K562 (cell line): Measurements from ENCODE around the gene IKZF4. TPM values are rescaled to one million over a fixed set of nuclear protein-coding genes. Genes with fewer than 3 reads are reported as not detected.
"Not testable (repeated sequence)": the region's sequence is repeated elsewhere in the genome, so short reads cannot be mapped to it uniquely, and the experiment has no call there.

Experiments
- ATAC-seq: fragments of 200-7000 bp; cut with Tn5 transposase; 3 replicates; pipeline ENCODE4 v1.9.1; 2020; ENCODE audit warnings: moderate library complexity
- BruUV-seq: library from RNA; stranded (reverse); fragments of 400-500 nt; replicated peaks from 2 replicates; lab custom pipeline; 2021; lab: Mats Ljungman, UMichigan
- CTCF ChIA-PET: fragments of 300-600 bp; formaldehyde crosslinking; extraction: SDS; loops from one replicate; lab custom pipeline; 2021; ENCODE audit warnings: low intra/inter-chr PET ratio; lab: Yijun Ruan, JAX
- POLR2A ChIA-PET: fragments of 300-600, 350-650 bp; sonication (Branson Sonifier 250); formaldehyde crosslinking; extraction: SDS; loops from one replicate; lab custom pipeline; 2021; ENCODE audit warnings: antibody characterized with exemption, inconsistent platforms; lab: Yijun Ruan, JAX
- DNase-seq, 4 experiments: peaks; one replicate each; pipeline versions ENCODE4 v3.0.0 to v3.0.0-alpha.2; 2011 to 2018; ENCODE audit warnings: low spot score in 3 of 4, mixed read lengths in 3 of 4; ENCODE audit errors: extremely low read depth in 1 of 4
- FAIRE-seq: peaks from 2 replicates; lab custom pipeline; 2011; peaks lifted over from hg19 to GRCh38; lab: Jason Lieb, UNC
- H2AFZ ChIP-seq: 2 replicates; pipeline ENCODE4 v1.6.0; 2011; ENCODE audit warnings: low read depth, low read length, control low read depth, inconsistent platforms
- H3K27ac ChIP-seq: fragments of 200-600 bp; 3 replicates; pipeline ENCODE4 v1.8.0; 2011; ENCODE audit warnings: low read depth, mild to moderate bottlenecking, control low read depth, inconsistent platforms, low read length, moderate library complexity, mixed read lengths; ENCODE audit errors: extremely low read depth
- H3K27me3 ChIP-seq, 2 experiments: fragments of 300-600 bp in 1 of 2; 2 replicates in 1 of 2; 3 replicates in 1 of 2; pipeline versions ENCODE4 v1.6.0 to v1.8.0; 2011; ENCODE audit warnings: inconsistent platforms in 2 of 2, low read length in 2 of 2, mild to moderate bottlenecking in 1 of 2, mixed read lengths in 1 of 2, moderate library complexity in 1 of 2; ENCODE audit not compliant: control insufficient read depth in 2 of 2, insufficient read depth in 2 of 2
- H3K36me3 ChIP-seq: fragments of 300-600 bp; 3 replicates; pipeline ENCODE4 v1.8.0; 2011; ENCODE audit warnings: mild to moderate bottlenecking, low read length, inconsistent platforms; ENCODE audit not compliant: control insufficient read depth, insufficient read depth
- H3K4me1 ChIP-seq, 2 experiments: fragments of 200-600 bp in 1 of 2; replicated peaks in 1 of 2; 2 replicates in 1 of 2; 3 replicates in 1 of 2; pipeline versions ENCODE4 v1.5.1 to v1.8.0; 2011; ENCODE audit warnings: inconsistent platforms in 2 of 2, low read length in 2 of 2, mild to moderate bottlenecking in 1 of 2, mixed read lengths in 1 of 2, moderate library complexity in 1 of 2; ENCODE audit not compliant: control insufficient read depth in 2 of 2, insufficient read depth in 2 of 2
- H3K4me2 ChIP-seq: 2 replicates; pipeline ENCODE4 v1.6.1; 2011; ENCODE audit warnings: low read length, control low read depth, inconsistent platforms, mixed read lengths; ENCODE audit not compliant: insufficient read depth
- H3K4me3 ChIP-seq: fragments of 200-600 bp; sonication (generic), shearing (Covaris generic); 2 replicates; pipeline ENCODE4 v1.5.1; 2016; ENCODE audit warnings: control low read depth, inconsistent platforms
- H3K79me2 ChIP-seq: fragments of 200-600 bp; 3 replicates; pipeline ENCODE4 v1.8.0; 2011; ENCODE audit warnings: low read length, inconsistent platforms; ENCODE audit not compliant: control insufficient read depth, insufficient read depth
- H3K9ac ChIP-seq, 2 experiments: 2 replicates each; pipeline versions ENCODE4 v1.6.0 to v1.6.1; 2011; ENCODE audit warnings: low read depth in 2 of 2, low read length in 2 of 2, control low read depth in 1 of 2, inconsistent platforms in 1 of 2, mild to moderate bottlenecking in 1 of 2, mixed read lengths in 1 of 2; ENCODE audit not compliant: insufficient read depth in 1 of 2
- H3K9me1 ChIP-seq: one replicate; pipeline ENCODE4 v1.6.0; 2011; ENCODE audit warnings: inconsistent platforms, mild to moderate bottlenecking, low read length, moderate library complexity; ENCODE audit not compliant: control insufficient read depth, insufficient read depth
- H3K9me3 ChIP-seq: replicated peaks from 2 replicates; pipeline ENCODE4 v1.5.1; 2011; ENCODE audit warnings: low read depth, low read length, inconsistent platforms; ENCODE audit not compliant: control insufficient read depth, insufficient read depth
- H4K20me1 ChIP-seq: replicated peaks from 2 replicates; pipeline ENCODE4 v1.6.1; 2011; ENCODE audit warnings: low read length, inconsistent platforms, mixed read lengths; ENCODE audit not compliant: control insufficient read depth, insufficient read depth
- NFYB ChIP-seq: IDR thresholded peaks from 2 replicates; pipeline ENCODE4 v1.6.1; 2011; ENCODE audit warnings: mild to moderate bottlenecking, moderate library complexity; ENCODE audit not compliant: insufficient read length; ENCODE audit errors: extremely low read depth
- RBFOX2 ChIP-seq: fragments of 200-400 bp; formaldehyde crosslinking; IDR thresholded peaks from 2 replicates; pipeline ENCODE4 v1.6.1; 2017; ENCODE audit warnings: low read depth, mild to moderate bottlenecking, low read length, moderate library complexity
- WGBS: fragments of 100-300 bp; shearing (Covaris generic); methylation state at CpG from one replicate; pipeline ENCODE4 v1.1.6; 2016; ENCODE audit warnings: low coverage, mixed read lengths; ENCODE audit not compliant: insufficient coverage; ENCODE audit errors: missing lambda C conversion rate; 5-methylcytosine and 5-hydroxymethylcytosine counted together
- in situ Hi-C: fragments of 300-500 bp; cut with MboI; formaldehyde crosslinking; loops from 4 replicates; pipeline ENCODE4 v1.15.0; 2018; ENCODE audit warnings: inconsistent platforms, mixed read lengths
- intact Hi-C: fragments of 100-400 bp; cut with micrococcal nuclease; formaldehyde crosslinking; loops from 2 replicates; pipeline ENCODE4 v1.14.2; 2022
- polyA plus RNA-seq, 8 experiments: library from polyadenylated mRNA; depleted of rRNA in 4 of 8; stranded (reverse) in 5 of 8; unstranded in 3 of 8; fragments of >200 nt; fragmentation: Nextera tagmentation in 2 of 8; fragmentation: Illumina TruSeq in 1 of 8; extraction: Ambion mirVana in 2 of 8; extraction: Trizol in 1 of 8; gene quantifications; 2 replicates each; pipeline versions ENCODE4 v1.2.1 to v1.2.3, GENCODE V29; 2011 to 2014; ENCODE audit warnings: inconsistent platforms in 1 of 8, missing spikeins in 1 of 8
- total RNA-seq, 7 experiments: library from RNA; depleted of rRNA in 6 of 7; stranded (reverse); fragments of >200 nt in 6 of 7; fragmentation: Illumina TruSeq in 2 of 7; extraction: Trizol in 2 of 7; gene quantifications; 2 replicates each; pipeline versions ENCODE4 v1.2.1 to v1.2.3, GENCODE V29; 2011 to 2021; ENCODE audit warnings: low replicate concordance in 1 of 7

Gene IKZF4
- total and polyA plus RNA-seq, 9 of the 15 experiments (the other 6 are each of a cell fraction or from before 2014, with no cell fraction given): 1.9 to 16.3 (median 3.6) TPM

DNA sequence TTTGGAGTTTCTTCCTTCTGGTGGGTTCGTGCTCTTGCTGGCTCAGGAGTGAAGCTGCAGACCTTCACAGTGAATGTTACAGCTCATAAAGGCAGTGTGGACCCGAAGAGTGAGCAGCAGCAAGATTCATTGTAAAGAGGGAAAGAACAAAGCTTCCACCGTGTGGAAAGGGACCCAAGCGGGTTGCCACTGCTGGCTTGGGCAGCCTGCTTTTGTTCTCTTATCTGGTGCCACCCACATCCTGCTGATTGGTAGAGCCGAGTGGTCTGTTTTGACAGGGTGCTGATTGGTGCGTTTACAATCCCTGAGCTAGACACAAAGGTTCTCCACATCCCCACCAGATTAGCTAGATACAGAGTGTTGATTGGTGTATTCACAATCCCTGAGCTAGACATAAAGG is 21.3 kb upstream of the IKZF4 start:
- Histone ChIP-seq H3K79me2 (peaks cover 19% of the 10 kb centered on the region), H3K4me1 (peaks cover 11 to 39% of the 10 kb centered on the region in 2 experiments; a peak in 4 of 5 replicates), H3K36me3 (peaks cover 31% of the 10 kb centered on the region)
- intact Hi-C loops, H3K9me1 ChIP-seq, H3K4me3 ChIP-seq, H2AFZ ChIP-seq, H3K27me3 ChIP-seq, ATAC-seq, H3K27ac ChIP-seq, H4K20me1 ChIP-seq, H3K9ac ChIP-seq, FAIRE-seq, CTCF ChIA-PET, H3K9me3 ChIP-seq, DNase-seq, BruUV-seq, H3K4me2 ChIP-seq: not testable (repeated sequence)
- POLR2A ChIA-PET: interaction anchor here (1.5 to 5.1 kb wide), 4 partner anchors 10 to 25 kb away, joined by 5 to 31 read pairs (median 14); partner anchors contain the start of genes IKZF4 and RAB5B
- peak; percentile 35 for TF ChIP-seq NFYB
- 83% methylated on average over 6 of the region's 6 CpGs for WGBS
- in situ Hi-C loops: loop anchor here (5.0 kb wide), 1 partner anchor 33 kb away; no protein-coding TSS in a partner anchor

DNA sequence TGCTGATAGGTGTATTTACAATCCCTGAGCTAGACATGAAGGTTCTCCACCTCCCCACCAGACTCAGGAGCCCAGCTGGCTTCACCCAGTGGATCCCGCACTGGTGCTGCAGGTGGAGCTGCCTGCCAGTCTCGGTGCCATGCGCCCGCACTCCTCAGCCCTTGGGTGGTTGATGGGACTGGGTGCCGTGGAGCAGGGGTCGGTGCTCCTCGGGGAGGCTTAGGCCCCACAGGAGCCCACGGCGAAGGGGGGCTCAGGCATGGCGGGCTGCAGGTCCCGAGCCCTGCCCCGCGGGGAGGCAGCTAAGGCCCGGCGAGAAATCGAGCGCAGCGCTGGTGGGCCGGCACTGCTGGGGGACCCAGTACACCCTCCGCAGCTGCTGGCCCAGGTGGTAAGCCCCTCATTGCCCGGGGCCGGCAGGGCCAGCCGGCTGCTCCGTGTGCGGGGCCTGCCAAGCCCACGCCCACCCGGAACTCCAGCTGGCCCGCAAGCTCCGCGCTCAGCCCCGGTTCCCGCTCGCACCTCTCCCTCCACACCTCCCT is 20.8 kb upstream of the IKZF4 start:
- DNase-seq, H3K27ac ChIP-seq, H3K4me3 ChIP-seq, H3K9me3 ChIP-seq, H3K9me1 ChIP-seq, CTCF ChIA-PET, H3K4me2 ChIP-seq, H2AFZ ChIP-seq, BruUV-seq, H3K27me3 ChIP-seq, FAIRE-seq, intact Hi-C loops, H3K9ac ChIP-seq, H4K20me1 ChIP-seq, ATAC-seq: not testable (repeated sequence)
- H3K79me2 ChIP-seq: peaks cover 19% of the 10 kb centered on the region
- in situ Hi-C loops: loop anchor here (5.0 kb wide), 1 partner anchor 32 kb away; no protein-coding TSS in a partner anchor
- POLR2A ChIA-PET: interaction anchor here (0.7 to 2.1 kb wide), 3 partner anchors 9 to 249 kb away, joined by 3 to 9 read pairs (median 5); no protein-coding TSS in a partner anchor
- peaks cover 36% of the 10 kb centered on the region for H3K36me3 ChIP-seq
- WGBS: 98% methylated on average over 16 of the region's 33 CpGs
- TF ChIP-seq RBFOX2: 0 out of 2 replicates have a peak, but pooled peaks have one; percentile 16
- peaks cover 11 to 40% of the 10 kb centered on the region in 2 experiments; a peak in 4 of 5 replicates for H3K4me1 ChIP-seq
